H9 (cell line): Measurements from ENCODE around the gene TMEM225B. TPM values are rescaled to one million over a fixed set of nuclear protein-coding genes. Genes with fewer than 3 reads are reported as not detected.
"Not testable (repeated sequence)": the region's sequence is repeated elsewhere in the genome, so short reads cannot be mapped to it uniquely, and the experiment has no call there.

Experiments used
- DNase-seq: peaks from one replicate; pipeline ENCODE4 v3.0.0-alpha.2; 2017
- H2AFZ ChIP-seq: one replicate; pipeline ENCODE4 v1.6.1; 2013; ENCODE audit warnings: mild to moderate bottlenecking, low read length, control low read depth, moderate library complexity
- H2AK5ac ChIP-seq: 2 replicates; pipeline ENCODE4 v1.6.1; 2013; ENCODE audit warnings: low read length, control low read depth, mixed read lengths; ENCODE audit not compliant: insufficient read length
- H2BK120ac ChIP-seq: one replicate; pipeline ENCODE4 v1.6.1; 2013; ENCODE audit warnings: low read depth, mild to moderate bottlenecking, low read length, control low read depth, inconsistent platforms; ENCODE audit not compliant: poor library complexity, severe bottlenecking
- H2BK12ac ChIP-seq: 2 replicates; pipeline ENCODE4 v1.6.1; 2013; ENCODE audit warnings: low read length, control low read depth, mixed read lengths, low read depth; ENCODE audit not compliant: insufficient read length
- H2BK15ac ChIP-seq: 2 replicates; pipeline ENCODE4 v1.6.1; 2013; ENCODE audit warnings: low read depth, low read length, control low read depth
- H2BK20ac ChIP-seq: one replicate; pipeline ENCODE4 v1.6.1; 2013; ENCODE audit warnings: low read depth, mild to moderate bottlenecking, low read length, control low read depth, inconsistent platforms; ENCODE audit not compliant: poor library complexity, severe bottlenecking
- H2BK5ac ChIP-seq: 2 replicates; pipeline ENCODE4 v1.6.1; 2013; ENCODE audit warnings: low read length, control low read depth, mixed read lengths; ENCODE audit not compliant: insufficient read length
- H3K14ac ChIP-seq: 2 replicates; pipeline ENCODE4 v1.6.1; 2013; ENCODE audit warnings: low read length, control low read depth; ENCODE audit not compliant: insufficient read depth
- H3K18ac ChIP-seq: 2 replicates; pipeline ENCODE4 v1.6.1; 2013; ENCODE audit warnings: low read depth, mild to moderate bottlenecking, mixed read lengths, low read length, control low read depth; ENCODE audit not compliant: insufficient read length
- H3K23ac ChIP-seq: 2 replicates; pipeline ENCODE4 v1.6.1; 2013; ENCODE audit warnings: low read length, control low read depth, mixed read lengths, low read depth; ENCODE audit not compliant: insufficient read length
- H3K23me2 ChIP-seq: 2 replicates; pipeline ENCODE4 v1.6.1; 2013; ENCODE audit warnings: low read depth, mild to moderate bottlenecking, mixed read lengths, low read length, control low read depth; ENCODE audit not compliant: insufficient read length, poor library complexity, severe bottlenecking
- H3K27ac ChIP-seq: 2 replicates; pipeline ENCODE4 v1.5.1; 2013; ENCODE audit warnings: low read length, control low read depth, mixed read lengths, low read depth; ENCODE audit not compliant: insufficient read length
- H3K27me3 ChIP-seq: 2 replicates; pipeline ENCODE4 v1.6.1; 2013; ENCODE audit warnings: low read length, control low read depth, inconsistent platforms; ENCODE audit not compliant: insufficient read depth
- H3K4ac ChIP-seq: 2 replicates; pipeline ENCODE4 v1.6.1; 2013; ENCODE audit warnings: low read depth, mild to moderate bottlenecking, control low read depth, inconsistent platforms, low read length, moderate library complexity
- H3K4me1 ChIP-seq: 2 replicates; pipeline ENCODE4 v1.6.1; 2013; ENCODE audit warnings: low read length, control low read depth, inconsistent platforms; ENCODE audit not compliant: insufficient read depth
- H3K4me2 ChIP-seq: 2 replicates; pipeline ENCODE4 v1.6.1; 2013; ENCODE audit warnings: low read length, control low read depth, mixed read lengths; ENCODE audit not compliant: insufficient read length, insufficient read depth
- H3K56ac ChIP-seq: 2 replicates; pipeline ENCODE4 v1.6.1; 2013; ENCODE audit warnings: low read depth, mild to moderate bottlenecking, mixed read lengths, low read length, control low read depth; ENCODE audit not compliant: insufficient read length
- H3K79me1 ChIP-seq: 2 replicates; pipeline ENCODE4 v1.6.1; 2013; ENCODE audit warnings: low read depth, mild to moderate bottlenecking, moderate library complexity, low read length, control low read depth, inconsistent platforms; ENCODE audit not compliant: insufficient read depth, poor library complexity, severe bottlenecking
- H3K79me2 ChIP-seq: 2 replicates; pipeline ENCODE4 v1.6.1; 2013; ENCODE audit warnings: low read length, control low read depth, inconsistent platforms; ENCODE audit not compliant: insufficient read depth
- H3K9ac ChIP-seq: 2 replicates; pipeline ENCODE4 v1.6.1; 2013; ENCODE audit warnings: low read length, control low read depth, mixed read lengths; ENCODE audit not compliant: insufficient read length; ENCODE audit errors: extremely low read depth
- H3K9me3 ChIP-seq: one replicate; pipeline ENCODE4 v1.6.1; 2013; ENCODE audit warnings: low read depth, low read length, inconsistent platforms; ENCODE audit not compliant: control insufficient read depth
- H3T11ph ChIP-seq: one replicate; pipeline ENCODE4 v1.6.1; 2013; ENCODE audit warnings: mild to moderate bottlenecking, low read length, control low read depth, inconsistent platforms
- H4K20me1 ChIP-seq: one replicate; pipeline ENCODE4 v1.6.1; 2013; ENCODE audit not compliant: control insufficient read depth, insufficient read length, insufficient read depth
- H4K5ac ChIP-seq: 2 replicates; pipeline ENCODE4 v1.6.1; 2013; ENCODE audit warnings: low read depth, mild to moderate bottlenecking, mixed read lengths, low read length, control low read depth; ENCODE audit not compliant: insufficient read length
- H4K8ac ChIP-seq: replicated peaks from 2 replicates; pipeline ENCODE4 v1.6.1; 2013; ENCODE audit warnings: low read length, control low read depth, mixed read lengths, low read depth; ENCODE audit not compliant: insufficient read length
- H4K91ac ChIP-seq: 2 replicates; pipeline ENCODE4 v1.6.1; 2013; ENCODE audit warnings: low read depth, mild to moderate bottlenecking, moderate library complexity, mixed read lengths, low read length, control low read depth; ENCODE audit not compliant: insufficient read length
- H3K27ac Mint-ChIP-seq, 3 experiments: 2 replicates in 2 of 3; 3 replicates in 1 of 3; pipeline ENCODE4 v1.8.0; 2020 to 2021; ENCODE audit warnings: mixed read lengths in 3 of 3, mild to moderate bottlenecking in 1 of 3, moderate library complexity in 1 of 3
- H3K27me3 Mint-ChIP-seq: 2 replicates; pipeline ENCODE4 v1.8.0; 2021; ENCODE audit warnings: low read depth, mild to moderate bottlenecking, moderate library complexity, mixed read lengths
- H3K36me3 Mint-ChIP-seq, 3 experiments: 2 replicates in 2 of 3; 3 replicates in 1 of 3; pipeline ENCODE4 v1.8.0; 2020 to 2021; ENCODE audit warnings: low read depth in 3 of 3, mixed read lengths in 3 of 3; ENCODE audit not compliant: insufficient read depth in 1 of 3
- H3K4me1 Mint-ChIP-seq, 2 experiments: 2 replicates each; pipeline ENCODE4 v1.8.0; 2020; ENCODE audit warnings: mixed read lengths in 2 of 2
- H3K4me3 Mint-ChIP-seq, 2 experiments: 2 replicates in 1 of 2; 3 replicates in 1 of 2; pipeline ENCODE4 v1.8.0; 2020 to 2021; ENCODE audit warnings: mild to moderate bottlenecking in 2 of 2, mixed read lengths in 2 of 2, moderate library complexity in 1 of 2
- H3K9me3 Mint-ChIP-seq, 2 experiments: 2 replicates in 1 of 2; 3 replicates in 1 of 2; pipeline ENCODE4 v1.8.0; 2020; ENCODE audit warnings: mild to moderate bottlenecking in 2 of 2, mixed read lengths in 2 of 2, moderate library complexity in 1 of 2
- WGBS: extraction: QIAGEN DNeasy Blood & Tissue Kit; methylation state at CpG from one replicate; pipeline ENCODE4 v1.1.7; 2013; ENCODE audit warnings: missing lambda C conversion rate, low lambda C conversion rate, mixed read lengths; ENCODE audit not compliant: insufficient read length; ENCODE audit errors: extremely low coverage; 5-methylcytosine and 5-hydroxymethylcytosine counted together
- total RNA-seq: library from RNA; stranded (reverse); gene quantifications from 2 replicates; pipeline ENCODE4 v1.2.1, GENCODE V29; 2021
- TF ChIP-seq, protein P1 (sequence below): fragments of 200-600 bp; sonication (generic); conservative IDR thresholded peaks from 3 replicates; pipeline ENCODE4 v1.8.0; 2021; ENCODE audit warnings: antibody characterized with exemption, mild to moderate bottlenecking

TMEM225B gene
- total RNA-seq, 1 experiment from 2014 or later = not detected

- H3K36me3 Mint-ChIP-seq = no peaks in the 10 kb centered on the region
- Histone ChIP-seq H3T11ph (no peak overlapping the region), H3K56ac (no peak overlapping the region), H3K23me2 (peaks cover 10% of the 10 kb centered on the region), H4K8ac (no peak overlapping the region), H3K23ac (no peak overlapping the region), H3K14ac (peak overlapping the region; percentile 78), H4K91ac (no peak overlapping the region), H3K4me1 (no peaks in the 10 kb centered on the region), H3K27ac (peak overlapping the region; percentile 26), H2AK5ac (no peak overlapping the region), H2BK12ac (no peak overlapping the region), H2BK15ac (no peak overlapping the region), H3K4ac (no peak overlapping the region), H3K79me2 (no peaks in the 10 kb centered on the region), H3K4me2 (peak overlapping the region; percentile 84), H4K5ac (no peak overlapping the region), H3K9ac (peak overlapping the region; percentile 55), H2BK120ac (no peak overlapping the region), H3K27me3 (no peaks in the 10 kb centered on the region), H2BK20ac (no peak overlapping the region), H2AFZ (peak overlapping the region; percentile 17), H4K20me1 (no peaks in the 10 kb centered on the region), H3K9me3 (no peaks in the 10 kb centered on the region), H2BK5ac (no peak overlapping the region), H3K79me1 (no peaks in the 10 kb centered on the region), H3K18ac (peak overlapping the region; percentile 70)
- peak overlapping the region; percentile 83 to 88 for H3K4me3 Mint-ChIP-seq
- peaks cover 27 to 34% of the 10 kb centered on the region in 2 experiments for H3K4me1 Mint-ChIP-seq
- peak; percentile 83 for DNase-seq
- TF ChIP-seq, protein P1, sequence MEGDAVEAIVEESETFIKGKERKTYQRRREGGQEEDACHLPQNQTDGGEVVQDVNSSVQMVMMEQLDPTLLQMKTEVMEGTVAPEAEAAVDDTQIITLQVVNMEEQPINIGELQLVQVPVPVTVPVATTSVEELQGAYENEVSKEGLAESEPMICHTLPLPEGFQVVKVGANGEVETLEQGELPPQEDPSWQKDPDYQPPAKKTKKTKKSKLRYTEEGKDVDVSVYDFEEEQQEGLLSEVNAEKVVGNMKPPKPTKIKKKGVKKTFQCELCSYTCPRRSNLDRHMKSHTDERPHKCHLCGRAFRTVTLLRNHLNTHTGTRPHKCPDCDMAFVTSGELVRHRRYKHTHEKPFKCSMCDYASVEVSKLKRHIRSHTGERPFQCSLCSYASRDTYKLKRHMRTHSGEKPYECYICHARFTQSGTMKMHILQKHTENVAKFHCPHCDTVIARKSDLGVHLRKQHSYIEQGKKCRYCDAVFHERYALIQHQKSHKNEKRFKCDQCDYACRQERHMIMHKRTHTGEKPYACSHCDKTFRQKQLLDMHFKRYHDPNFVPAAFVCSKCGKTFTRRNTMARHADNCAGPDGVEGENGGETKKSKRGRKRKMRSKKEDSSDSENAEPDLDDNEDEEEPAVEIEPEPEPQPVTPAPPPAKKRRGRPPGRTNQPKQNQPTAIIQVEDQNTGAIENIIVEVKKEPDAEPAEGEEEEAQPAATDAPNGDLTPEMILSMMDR = peak; percentile 75
- no CpG with 5 or more reads among the region's 54 CpGs for WGBS
- no peaks in the 10 kb centered on the region for H3K9me3 Mint-ChIP-seq
- no peaks in the 10 kb centered on the region; the same call in 1 of the 2 replicates for H3K27me3 Mint-ChIP-seq
- H3K27ac Mint-ChIP-seq = peak overlapping the region; percentile 79 to 98 (median 98)
Measured at GRCh38 chr7:99579956-99580777, 17.9 kb upstream of the TMEM225B start.

DNA sequence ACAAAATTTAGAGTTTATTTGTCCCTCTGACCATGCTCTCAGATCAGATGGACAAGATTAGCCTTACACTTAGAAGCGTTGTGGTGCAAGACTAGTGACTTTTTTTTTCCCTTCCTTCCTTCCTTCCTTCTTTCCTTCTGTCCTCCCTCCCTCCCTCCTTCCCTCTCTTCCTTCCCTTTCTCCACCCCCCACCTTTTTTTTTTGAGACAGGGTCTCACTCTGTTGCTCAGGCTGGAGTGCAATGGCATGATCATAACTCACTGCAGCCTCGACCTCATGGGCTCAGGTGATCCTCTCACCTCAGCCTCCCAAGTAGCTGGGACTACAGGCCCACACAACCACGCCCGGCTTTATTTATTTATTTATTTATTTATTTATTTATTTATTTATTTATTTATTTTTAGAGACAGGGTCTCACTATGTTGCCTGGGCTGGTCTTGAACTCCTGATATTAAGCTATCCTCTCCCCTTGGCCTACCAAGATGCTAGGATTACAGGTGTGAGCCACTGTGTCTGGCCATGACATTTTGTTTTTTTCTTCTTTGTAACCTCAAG, 17.2 kb upstream of the TMEM225B start:
- H3K4me2 ChIP-seq = peak overlapping the region; percentile 84

More for the DNA sequence above, 17.2 kb upstream of the TMEM225B start:
- Histone ChIP-seq H3K27ac (peak overlapping the region; percentile 26), H3K9ac (peak overlapping the region; percentile 40), H3K23me2 (peaks cover 10% of the 10 kb centered on the region)
- not testable (repeated sequence) for H3T11ph ChIP-seq, H3K4me1 ChIP-seq, H3K79me2 ChIP-seq, H2AFZ ChIP-seq, H3K79me1 ChIP-seq, H3K9me3 ChIP-seq, H4K20me1 ChIP-seq, H3K18ac ChIP-seq, H4K8ac ChIP-seq, H3K23ac ChIP-seq, H4K91ac ChIP-seq, H3K4ac ChIP-seq, H2BK12ac ChIP-seq, H2AK5ac ChIP-seq, H3K56ac ChIP-seq, H3K36me3 Mint-ChIP-seq, H3K9me3 Mint-ChIP-seq, H3K14ac ChIP-seq, H2BK5ac ChIP-seq, H3K27me3 ChIP-seq, H2BK120ac ChIP-seq, H3K27me3 Mint-ChIP-seq, DNase-seq, H2BK20ac ChIP-seq, H2BK15ac ChIP-seq, H4K5ac ChIP-seq
- Mint-ChIP-seq H3K27ac (peak overlapping the region; percentile 22 to 98 (median 98); a peak in 5 of 7 replicates), H3K4me1 (peaks cover 21 to 27% of the 10 kb centered on the region in 2 experiments), H3K4me3 (peak overlapping the region; percentile 83 to 88)
- no CpG with 5 or more reads among the region's 4 CpGs for WGBS
